H1 (cell line): ENCODE measurements around the gene CCNB1. TPM values are rescaled to one million over a fixed set of nuclear protein-coding genes. Genes with fewer than 3 reads are reported as not detected.

ENCODE experiments used
- CHD2 ChIP-seq: IDR thresholded peaks from 2 replicates; pipeline ENCODE4 v1.6.1; 2012; ENCODE audit warnings: low read length, improper control_type of control experiment
- EZH2 ChIP-seq: fragments of 200-600 bp; sonication (generic); IDR thresholded peaks from 2 replicates; pipeline ENCODE4 v1.7.1; 2012; ENCODE audit warnings: low read depth, mild to moderate bottlenecking, moderate library complexity, low read length, inconsistent platforms; ENCODE audit not compliant: severe bottlenecking
- JUND ChIP-seq: IDR thresholded peaks from 2 replicates; pipeline ENCODE4 v1.6.1; 2011; ENCODE audit warnings: mild to moderate bottlenecking, improper control_type of control experiment, low read length
- NRF1 ChIP-seq: IDR thresholded peaks from 2 replicates; pipeline ENCODE4 v1.6.1; 2011; ENCODE audit warnings: mild to moderate bottlenecking, low read depth, low read length, improper control_type of control experiment
- RBBP5 ChIP-seq: IDR thresholded peaks from 2 replicates; pipeline ENCODE4 v1.7.1; 2012; ENCODE audit warnings: low read depth, mild to moderate bottlenecking, inconsistent platforms, low read length, moderate library complexity, borderline replicate concordance
- SIRT6 ChIP-seq: IDR thresholded peaks from one replicate; pipeline ENCODE4 v1.7.1; 2012; ENCODE audit warnings: low read length, inconsistent platforms
- polyA plus RNA-seq, 7 experiments: library from polyadenylated mRNA; depleted of rRNA in 3 of 7; stranded (reverse) in 5 of 7; unstranded in 2 of 7; fragments of >200 nt in 5 of 7; fragments of 200-250 nt in 2 of 7; gene quantifications; 1 replicate in 5 of 7; 2 replicates in 1 of 7; 4 replicates in 1 of 7; pipeline versions ENCODE4 v1.2.1 to v1.2.3, GENCODE V29; 2011 to 2013; ENCODE audit warnings: missing spikeins in 2 of 7, mixed read lengths in 2 of 7
- total RNA-seq: library from RNA; stranded (reverse); fragmentation: NEBNext Ultra II Directional; extraction: Animal tissue kit (Norgen Biotek cat#: 25700); gene quantifications from 2 replicates; pipeline ENCODE4 v1.2.1, GENCODE V29; 2021

Gene CCNB1
- total and polyA plus RNA-seq, 2 of the 8 experiments (the other 6 are each of a cell fraction or from before 2014, with no cell fraction given) = 122 to 338 TPM

DNA sequence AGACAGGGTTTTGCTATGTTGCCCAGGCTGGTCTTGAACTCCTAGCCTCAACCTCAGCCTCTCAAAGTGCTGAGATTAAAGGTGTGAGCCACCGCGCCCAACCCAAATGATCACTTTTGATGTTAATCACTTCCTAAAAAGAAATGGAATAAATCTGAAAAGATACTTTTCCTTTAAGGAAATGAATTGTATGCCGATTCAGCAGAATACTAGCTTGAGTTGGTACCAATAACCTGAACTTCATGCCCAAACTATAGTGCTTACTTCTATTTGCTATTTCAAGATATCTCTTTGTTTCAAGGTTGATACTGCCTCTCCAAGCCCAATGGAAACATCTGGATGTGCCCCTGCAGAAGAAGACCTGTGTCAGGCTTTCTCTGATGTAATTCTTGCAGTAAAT lies 4.0 kb downstream of the CCNB1 start (continued):
- no peak for TF ChIP-seq CHD2
- no peak for TF ChIP-seq RBBP5
- TF ChIP-seq NRF1 = no peak
- no peak for TF ChIP-seq SIRT6
- TF ChIP-seq JUND = no peak
- TF ChIP-seq EZH2 = no peak
- TF ChIP-seq, all 59 proteins: peak for 0
